Dermis blood vessel endothelial cell (primary cell): Measurements from ENCODE around the gene RTEL1. TPM values are rescaled to one million over a fixed set of nuclear protein-coding genes. Genes with fewer than 3 reads are reported as not detected.
"Not testable (repeated sequence)": the region's sequence is repeated elsewhere in the genome, so short reads cannot be mapped to it uniquely, and the experiment has no call there.

Experiments used
- DNase-seq: peaks from one replicate; pipeline ENCODE4 v3.0.0; 2010
- total RNA-seq: library from RNA; depleted of rRNA; stranded (reverse); fragments of >200 nt; gene quantifications from 2 replicates; pipeline ENCODE4 v1.2.3, GENCODE V29; 2014

RTEL1 gene
- total RNA-seq, 1 donor from 2014 or later, result 13.4 TPM

DNA sequence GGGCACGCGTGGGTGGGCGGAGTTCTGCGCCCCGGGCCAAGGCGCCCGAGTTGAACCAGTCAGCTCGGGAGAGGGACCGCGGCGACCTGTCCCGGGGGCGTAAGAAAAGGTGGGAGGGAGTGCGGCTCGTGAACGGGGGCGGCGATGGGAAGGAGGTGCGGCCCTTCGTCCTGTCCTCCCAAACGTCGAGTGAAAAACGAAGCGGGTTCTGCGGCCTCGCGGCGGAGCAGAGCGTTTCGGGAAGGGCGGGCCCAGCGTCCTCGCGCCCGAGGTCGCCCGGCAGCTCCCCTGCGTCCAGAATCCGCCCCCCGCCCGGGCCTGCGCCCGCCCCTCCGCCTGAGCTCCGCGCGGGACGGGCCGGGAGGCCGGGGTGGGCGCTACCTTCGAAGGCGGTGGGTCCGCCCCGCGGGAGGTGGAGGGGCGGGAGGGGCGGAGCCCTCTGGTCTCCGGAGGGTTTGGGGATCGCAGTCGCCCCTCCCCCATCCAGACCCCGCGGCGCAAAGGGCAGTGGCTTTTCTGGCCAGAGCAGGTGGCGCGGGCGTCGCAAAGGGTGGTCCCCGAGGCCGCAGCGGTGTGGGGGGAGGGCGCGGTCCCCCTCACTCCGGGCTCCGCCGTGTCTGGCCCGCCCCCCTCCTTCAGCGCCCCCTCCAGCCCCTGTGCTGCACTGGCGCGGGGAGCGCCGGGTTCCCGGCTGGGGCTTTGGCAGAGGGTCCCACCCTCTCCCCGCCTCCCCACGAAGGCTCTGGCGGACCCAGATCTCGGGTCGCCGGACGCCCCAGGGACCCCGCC lies 5.7 kb upstream of the RTEL1 start:
- no peak for DNase-seq

DNA sequence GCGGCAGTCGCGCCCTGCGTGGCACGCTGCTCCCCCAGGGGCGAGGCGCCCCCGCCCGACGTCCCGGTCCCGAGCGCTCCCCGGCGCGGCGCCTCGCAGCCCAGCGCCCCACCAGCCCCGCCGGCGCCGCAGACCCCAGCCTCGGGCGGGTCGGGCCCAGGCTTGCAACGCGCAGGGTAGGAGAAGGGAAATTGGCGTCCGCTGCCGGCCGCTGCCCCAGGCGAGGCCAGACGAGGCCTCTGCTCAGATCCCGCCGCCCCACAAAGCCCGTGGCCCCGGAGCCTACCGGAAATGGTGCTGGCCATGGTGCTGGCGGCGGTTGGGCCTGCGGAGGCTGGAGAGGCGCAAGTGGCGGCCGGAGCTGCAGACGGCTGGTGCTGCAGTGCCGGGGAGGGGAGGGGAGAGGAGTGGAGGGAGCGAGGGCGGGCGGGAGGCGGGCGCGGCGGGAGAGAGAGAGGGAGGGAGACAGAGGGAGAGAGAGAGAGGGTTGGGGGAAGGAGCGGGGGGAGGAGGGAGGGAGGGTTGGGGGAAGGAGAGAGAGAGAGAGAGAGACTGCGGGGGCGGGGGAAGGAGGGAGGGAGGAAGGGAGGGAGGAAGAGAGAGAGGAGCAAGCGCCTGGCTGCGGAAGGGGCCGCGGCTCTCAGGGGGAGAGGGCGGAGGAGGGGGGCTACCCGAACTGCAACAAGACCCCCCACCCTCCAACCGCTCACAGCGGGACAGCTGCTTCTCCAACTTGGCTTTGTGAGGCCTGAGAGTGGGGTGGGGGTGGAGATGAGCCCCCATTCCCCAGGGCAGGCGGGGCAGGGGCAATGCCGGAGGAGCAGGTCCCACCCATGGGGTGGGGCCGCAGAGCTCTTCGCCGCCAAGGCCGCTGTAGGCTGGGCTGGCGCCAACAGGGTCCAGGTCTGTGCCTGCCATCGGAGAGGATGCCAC lies 4.8 kb upstream of the RTEL1 start, which contains the start of gene STMN3:
TSS of gene STMN3 (minus strand) at position 384 of the 933 bp plus-strand sequence. CDS start at position 305, 79 bp downstream.
- DNase-seq, result peak; percentile 77

DNA sequence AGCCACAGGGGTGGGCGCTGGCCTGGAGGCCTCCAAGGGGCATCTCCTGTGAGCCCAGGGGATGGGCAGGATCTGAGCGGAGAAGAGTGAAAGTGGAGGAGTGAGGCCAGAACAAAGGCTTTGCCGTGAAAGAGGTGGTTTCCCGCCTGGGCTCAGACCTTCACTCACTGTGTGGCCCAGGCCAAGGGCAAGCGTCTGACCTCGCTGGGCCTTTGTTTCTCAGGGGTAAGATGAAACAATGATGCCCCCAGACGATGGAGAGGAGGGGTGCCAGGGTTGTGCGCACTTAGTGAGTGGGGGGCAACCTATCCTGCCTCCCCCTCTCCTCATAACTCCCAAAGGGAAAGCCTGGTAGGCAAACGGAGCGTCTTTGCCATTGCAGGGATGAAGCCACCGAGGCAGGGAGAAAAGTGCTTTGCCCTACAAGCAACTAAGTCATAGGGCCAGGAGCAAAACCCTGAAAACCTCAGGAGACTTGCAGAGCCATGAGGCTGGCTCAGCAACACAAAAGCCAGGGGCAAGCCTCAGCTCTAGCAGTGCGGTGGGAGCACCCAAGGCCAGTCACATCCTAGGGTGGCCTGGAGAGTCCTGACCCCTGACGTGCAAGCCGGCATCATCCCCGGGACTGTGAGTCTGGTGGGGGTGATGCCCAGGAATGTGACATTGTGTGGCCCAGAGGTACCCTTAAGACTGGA lies 4.0 kb upstream of the RTEL1 start:
- no peak for DNase-seq

DNA sequence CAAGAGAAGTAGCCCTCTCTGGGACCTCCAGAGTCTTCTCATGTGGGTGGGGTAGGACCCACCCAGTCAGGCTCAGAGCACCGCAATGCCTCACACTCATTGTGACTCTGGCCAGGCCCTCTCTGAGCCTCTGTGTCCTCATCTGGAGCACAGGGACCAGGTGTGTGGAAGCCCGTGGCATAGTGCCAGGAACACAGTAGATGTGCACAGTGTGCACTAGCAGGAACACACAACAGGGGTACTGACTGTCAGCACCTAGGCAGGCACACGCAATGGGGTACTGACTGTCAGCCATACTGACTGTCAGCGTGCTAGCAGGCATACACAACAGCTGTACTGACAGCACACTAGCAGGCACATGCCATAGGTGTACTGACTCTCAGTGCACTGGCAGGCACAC lies 2.9 kb upstream of the RTEL1 start:
- no peak for DNase-seq

DNA sequence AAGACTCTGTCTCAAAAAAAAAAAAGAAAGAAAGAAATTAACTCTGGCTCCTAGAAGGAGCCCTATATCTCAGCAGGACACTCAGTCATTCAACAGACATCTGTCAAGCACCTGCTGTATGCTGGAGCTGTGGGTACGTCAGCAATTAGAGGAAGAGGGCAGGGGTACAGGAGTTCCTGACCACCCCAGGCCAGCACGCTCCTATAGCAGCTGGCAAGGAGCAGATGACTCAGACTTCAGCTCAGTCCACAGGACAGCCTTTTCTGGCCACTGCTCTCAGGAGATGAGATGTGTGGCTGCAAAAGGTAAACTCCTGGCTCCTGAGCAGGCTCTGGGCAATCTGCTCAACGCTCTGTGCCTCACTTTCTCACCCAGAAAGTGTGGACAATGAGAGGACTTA lies 1.7 kb upstream of the RTEL1 start:
- no peak for DNase-seq

DNA sequence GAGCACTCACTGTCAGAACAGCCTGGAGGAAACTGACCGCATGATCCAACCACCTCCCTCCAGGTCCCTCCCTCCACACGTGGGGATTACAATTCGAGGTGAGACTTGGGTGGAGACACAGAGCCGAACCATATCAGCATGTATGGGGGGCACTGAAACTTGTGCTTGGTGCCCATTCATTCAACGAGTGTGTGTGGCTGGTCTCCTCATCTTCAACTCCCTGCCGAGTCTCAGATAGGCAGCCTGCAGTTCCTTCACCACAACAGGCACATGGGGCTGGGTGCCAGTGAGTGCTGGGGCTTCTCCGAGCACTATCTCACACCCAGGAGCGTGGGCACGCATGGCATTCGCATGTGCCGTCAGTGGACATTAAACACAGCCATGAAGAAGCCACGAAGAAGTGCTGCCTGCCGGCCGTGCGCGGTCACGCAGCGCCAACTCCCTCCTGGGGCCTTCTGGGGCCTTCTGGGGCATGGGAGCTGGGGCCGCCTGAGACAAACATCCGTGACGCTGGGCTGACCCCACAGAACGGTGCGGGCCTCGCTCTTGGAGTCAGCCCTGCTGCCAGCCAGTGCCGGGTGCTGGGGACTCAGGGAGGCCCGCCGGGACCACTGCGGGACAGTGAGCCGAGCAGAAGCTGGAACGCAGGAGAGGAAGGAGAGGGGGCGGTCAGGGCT lies 714 bp upstream of the RTEL1 start:
- no peak for DNase-seq

DNA sequence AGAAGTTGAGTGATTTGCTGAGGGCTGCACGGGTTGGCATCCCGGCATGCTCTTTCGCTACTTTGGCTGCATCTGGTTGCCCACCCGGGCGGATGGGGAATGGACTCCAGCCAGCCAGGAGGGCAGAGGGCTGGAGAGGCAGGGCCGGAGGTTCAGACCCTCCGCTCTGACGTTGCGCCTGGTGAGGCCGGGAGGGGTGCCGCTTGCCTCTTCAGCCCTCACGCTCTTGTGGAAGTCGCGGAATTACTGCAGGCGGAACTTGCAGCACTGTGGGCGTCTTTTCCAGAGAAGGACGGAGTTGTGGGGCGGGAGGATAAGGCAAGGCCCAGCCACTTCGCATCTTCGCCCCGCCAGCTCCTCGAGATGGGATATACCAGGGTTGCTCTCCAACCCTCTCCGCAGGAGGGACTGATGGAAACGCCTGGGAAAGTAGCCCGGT lies 656 bp downstream of the RTEL1 start:
- DNase-seq, result peak; percentile 68

DNA sequence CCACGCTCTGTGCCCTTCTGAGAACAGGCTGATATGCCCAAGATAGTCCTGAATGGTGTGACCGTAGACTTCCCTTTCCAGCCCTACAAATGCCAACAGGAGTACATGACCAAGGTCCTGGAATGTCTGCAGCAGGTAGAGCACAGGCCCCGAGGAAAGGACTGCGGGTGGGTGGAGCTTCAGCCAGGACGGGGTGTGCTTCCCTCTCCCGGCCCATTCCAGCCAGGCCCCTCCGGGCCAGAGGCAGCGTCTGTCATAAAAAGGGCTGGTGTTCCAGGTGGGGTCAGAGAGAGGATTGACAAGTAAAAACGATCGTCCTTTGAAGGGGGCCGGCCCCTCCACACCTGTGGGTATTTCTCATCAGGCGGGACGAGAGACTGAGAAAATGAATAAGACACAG lies 1.3 kb downstream of the RTEL1 start:
- DNase-seq, result peak; percentile 17

DNA sequence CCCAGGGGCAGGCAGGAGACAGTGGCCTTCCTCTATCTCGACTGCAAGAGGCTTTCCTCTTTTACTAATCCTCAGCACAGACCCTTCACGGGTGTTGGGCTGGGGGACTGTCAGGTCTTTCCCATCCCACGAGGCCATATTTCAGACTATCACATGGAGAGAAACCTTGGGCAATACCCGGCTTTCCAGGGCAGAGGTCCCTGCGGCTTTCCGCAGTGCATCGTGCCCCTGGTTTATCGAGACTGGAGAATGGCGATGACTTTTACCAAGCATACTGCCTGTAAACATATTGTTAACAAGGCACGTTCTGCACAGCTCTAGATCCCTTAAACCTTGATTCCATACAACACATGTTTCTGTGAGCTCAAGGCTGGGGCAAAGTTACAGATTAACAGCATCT lies 2.1 kb downstream of the RTEL1 start:
- not testable (repeated sequence) for DNase-seq

DNA sequence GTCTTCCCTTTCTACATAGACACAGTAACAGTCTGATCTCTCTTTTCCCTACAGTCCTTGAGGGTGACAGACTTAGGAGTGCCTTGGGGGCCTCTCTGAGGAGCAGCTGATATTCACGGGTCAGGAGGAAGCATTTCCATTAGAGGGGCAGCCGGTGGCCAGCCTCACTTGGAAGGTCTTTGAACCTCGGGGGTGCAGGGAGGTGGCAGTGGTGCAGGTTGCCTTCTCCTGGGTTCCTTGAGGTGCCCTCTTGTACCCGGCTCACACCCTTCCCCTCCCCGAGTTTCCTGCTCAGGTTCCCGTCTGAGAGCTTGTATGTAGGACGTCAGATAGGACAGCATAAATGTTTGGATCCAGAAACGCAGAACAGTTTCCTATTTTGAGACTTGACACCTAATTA lies 2.5 kb downstream of the RTEL1 start:
- no peak for DNase-seq

DNA sequence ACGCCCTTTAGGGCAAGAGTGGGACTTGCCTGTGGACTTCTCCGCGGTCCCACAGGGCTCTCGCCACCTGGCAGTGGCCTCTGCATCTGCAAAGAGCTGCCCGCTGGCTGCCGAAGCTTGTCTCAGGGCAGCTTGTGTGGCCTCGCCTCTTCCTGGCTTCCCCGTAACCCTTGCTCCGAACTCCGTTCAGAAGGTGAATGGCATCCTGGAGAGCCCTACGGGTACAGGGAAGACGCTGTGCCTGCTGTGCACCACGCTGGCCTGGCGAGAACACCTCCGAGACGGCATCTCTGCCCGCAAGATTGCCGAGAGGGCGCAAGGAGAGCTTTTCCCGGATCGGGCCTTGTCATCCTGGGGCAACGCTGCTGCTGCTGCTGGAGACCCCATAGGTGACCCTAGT lies 3.0 kb downstream of the RTEL1 start:
- DNase-seq, result no peak

DNA sequence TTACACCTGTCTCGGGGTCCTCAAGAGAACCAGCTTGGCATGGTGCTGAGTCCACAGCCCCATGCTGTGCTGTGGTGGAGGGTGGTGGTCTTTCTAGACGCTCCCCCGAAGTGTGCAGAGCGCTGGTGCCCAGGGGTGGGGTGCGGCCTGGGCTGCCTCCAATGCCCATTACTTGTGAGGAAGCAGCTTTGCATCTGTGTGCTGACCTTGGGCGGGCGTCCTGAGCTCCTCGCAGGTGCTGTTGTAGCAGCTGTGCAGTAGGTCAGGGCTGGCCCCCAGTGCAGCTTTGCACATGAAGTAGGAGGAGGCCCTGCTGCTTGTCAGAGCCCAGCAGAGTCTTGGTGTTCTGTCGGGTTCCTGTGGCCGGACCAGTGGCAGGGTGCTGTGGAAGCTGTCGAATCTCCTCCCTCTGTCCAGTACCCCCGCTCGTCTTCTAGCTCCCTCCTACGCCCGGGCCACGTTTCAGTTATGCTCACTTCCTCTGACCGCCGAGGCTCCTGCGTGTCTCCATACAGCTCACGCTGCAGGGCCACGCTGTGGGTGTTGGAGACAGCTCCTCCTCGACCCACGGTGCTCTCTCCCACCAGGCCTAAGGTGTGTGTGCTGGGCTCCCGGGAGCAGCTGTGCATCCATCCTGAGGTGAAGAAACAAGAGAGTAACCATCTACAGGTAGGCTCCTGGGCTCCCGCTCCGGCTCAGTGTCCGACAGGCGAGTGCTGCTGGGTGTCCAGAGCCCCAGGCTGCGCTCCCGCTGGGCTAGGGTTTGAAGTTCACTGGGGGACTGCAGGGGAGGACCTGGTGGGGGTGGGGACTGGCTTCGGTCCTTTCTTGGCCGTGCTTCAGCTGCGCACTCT lies 4.1 kb downstream of the RTEL1 start:
- no peak for DNase-seq

DNA sequence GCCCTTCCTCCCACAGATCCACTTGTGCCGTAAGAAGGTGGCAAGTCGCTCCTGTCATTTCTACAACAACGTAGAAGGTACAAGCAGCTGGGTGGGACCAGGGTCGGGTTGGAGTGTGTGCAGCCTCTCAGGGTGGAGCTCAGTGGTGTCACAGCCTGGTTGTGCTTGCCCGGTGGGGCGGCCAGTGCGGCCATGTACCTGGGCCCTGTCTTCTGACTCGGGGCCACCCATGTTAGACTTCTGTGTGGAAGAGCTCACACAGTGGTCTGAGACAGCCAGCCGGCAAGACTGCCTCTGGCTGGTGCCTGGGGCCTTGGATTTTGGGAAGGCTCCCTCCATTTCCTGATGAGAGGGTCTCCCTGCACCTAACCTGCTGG lies 4.7 kb downstream of the RTEL1 start:
- DNase-seq, result no peak

DNA sequence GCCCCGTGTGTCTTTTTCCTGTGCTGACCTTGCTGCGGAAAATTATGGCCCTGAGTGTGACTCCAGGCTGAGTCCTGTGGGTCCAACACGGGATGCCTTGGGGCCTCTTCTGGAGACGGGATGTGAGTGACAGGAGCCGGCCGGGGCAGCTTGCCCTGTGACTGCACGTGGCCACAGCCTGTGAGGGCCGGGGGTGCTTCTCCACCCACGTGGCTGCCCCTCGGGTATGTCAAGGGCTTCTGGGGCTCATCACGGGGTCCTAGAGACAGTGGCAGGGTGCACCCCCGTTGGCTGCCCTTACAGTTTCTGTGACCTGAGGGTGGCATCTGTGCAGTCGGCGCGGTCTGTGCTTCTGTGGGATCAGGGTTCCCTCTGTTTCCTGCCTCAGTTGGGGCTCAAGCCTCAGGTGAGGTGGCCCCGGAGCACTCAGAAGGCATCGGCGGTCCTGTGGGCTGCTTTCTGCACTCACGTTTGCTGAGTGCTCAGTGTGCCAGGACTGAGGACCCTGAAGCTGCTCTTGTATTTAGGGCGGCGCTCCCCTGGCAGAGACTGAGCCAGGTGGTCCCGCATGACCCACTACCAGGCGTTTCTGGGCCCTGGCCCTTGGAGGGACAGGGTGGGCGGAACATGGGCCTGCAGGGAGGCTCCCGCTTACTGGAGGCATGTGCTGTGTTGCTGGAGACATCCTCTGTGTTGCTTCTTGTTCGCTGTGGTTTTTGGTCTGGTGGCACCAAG lies 5.4 kb downstream of the RTEL1 start:
- DNase-seq, result no peak

DNA sequence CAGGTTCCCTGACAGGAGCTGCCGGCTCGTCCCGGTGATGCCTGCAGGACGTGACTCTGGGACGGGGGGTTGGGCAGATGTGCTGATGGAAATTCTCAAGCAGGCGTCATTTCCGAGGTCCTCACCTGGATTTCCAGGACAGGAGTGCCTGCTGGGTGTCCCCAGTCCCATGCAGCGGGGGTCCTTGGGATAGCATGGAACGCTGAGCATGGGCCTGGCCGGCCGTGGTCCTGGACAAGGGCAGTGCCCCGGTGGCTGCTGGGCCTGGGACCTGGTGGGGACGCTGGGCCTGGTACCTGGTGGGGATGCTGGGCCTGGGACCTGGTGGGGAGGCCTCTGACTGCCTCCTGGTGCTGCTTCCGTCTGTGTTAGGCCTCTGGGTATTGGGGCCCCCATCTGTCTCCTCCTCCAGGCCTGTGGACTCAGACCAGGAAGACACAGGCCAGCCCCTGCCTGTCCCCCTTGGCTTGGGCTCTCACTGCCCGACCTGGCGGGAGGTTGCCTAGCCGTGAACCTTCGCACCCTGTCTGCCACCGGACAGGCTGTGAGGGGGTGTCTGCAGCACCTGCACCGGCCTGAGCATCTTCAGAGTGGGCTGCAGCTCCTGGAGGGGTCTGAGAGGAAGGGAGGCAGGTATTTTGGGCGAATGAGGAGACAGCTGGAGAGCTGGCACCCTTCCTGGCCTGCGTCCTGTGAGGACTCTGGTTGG lies 6.2 kb downstream of the RTEL1 start:
- DNase-seq, result no peak

DNA sequence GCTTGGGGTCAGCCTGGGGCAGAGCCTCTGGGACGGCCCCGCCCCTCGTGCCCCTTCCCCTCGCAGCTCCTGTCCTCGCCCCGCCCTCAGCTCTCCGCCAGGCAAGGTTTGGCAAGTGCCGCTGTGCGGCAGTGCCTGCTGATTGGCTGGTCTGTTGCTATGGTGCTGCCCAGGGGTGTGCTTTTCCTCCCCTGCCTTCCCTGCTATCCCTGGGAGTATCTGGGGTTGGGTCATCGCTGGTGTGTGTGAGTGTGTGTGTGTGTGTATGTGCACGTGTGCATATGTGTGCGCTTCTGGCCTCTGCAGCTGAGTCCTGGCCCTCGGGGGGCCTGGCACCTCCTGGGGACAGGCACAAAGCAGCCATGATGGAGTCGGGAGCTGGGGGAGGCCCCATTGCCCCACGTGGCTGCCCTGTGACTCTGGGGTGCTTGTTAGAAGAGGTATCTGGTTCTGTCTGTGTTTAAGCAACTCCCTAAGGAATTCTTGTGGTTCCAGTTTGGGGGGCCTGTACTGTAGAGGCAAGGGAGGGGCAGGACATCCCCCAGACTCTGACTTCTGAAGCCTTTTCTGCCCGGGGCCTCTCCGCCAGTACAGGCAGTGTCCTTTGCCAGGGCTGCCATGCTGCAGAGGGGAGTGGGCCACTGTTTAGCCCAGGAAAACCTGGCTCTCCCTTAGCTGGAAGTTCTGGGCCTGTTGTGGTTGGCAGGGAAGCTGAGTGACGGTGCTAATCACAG lies 6.9 kb downstream of the RTEL1 start:
- no peak for DNase-seq

DNA sequence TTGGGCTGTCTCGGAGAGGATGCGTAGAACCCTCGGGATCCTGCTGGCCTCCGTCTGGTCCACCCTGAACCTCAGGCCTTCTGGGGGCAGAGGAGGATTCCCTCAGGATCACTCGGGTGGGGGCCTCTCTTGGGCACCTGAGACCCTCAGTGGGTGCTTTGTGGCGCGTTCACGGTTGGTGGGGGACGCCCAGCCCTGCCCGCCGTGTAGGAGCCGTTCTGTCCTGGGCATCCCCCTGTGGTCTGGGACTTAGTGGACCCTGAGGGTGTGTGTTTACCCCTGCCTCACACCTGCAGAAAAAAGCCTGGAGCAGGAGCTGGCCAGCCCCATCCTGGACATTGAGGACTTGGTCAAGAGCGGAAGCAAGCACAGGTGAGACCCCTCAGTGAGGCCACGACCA lies 7.6 kb downstream of the RTEL1 start:
- DNase-seq, result no peak

DNA sequence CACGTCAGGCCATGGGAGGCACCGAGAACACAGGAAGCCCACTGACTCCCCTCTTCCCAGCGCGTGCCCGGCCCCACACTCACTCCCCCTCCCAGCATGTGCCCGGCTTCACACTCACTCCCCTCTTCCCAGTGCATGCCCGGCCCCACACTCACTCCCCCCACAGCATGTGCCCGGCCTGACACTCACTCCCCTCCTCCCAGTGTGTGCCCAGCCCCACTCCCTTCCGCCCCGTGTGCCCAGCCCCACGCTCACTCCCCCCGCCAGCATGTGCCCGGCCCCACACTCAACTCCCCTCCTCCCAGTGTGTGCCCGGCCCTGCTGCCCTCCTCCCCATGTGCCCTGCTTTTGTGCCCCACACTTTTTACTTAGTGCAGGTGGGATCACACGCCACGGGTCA lies 9.7 kb downstream of the RTEL1 start:
- DNase-seq, result no peak

DNA sequence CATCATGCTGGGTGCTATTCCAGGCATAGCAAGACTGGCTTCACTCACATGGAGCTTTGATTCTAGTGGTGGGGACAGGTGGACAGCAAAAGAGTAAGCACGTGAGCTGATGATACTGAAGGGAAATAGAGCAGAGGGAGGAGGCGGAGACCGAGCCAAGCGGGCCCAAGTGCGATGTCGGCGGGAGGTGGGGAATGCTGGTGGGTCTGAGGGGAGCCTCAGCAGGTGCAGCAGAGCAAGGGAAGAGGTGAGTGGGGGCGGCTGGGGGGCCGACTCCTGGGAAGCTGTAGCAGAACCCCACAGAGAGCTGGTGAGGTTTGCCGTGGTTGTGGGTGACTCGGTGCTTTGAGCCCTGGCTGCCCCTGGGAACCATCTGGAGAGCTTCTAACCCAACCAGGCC lies 10.2 kb downstream of the RTEL1 start:
- no peak for DNase-seq
